Transverse colon (tissue), 3 donors: ENCODE measurements around the gene RASAL2.

Experiments used
- EP300 ChIP-seq: sonication (generic); formaldehyde crosslinking; IDR thresholded peaks from one replicate; pipeline ENCODE4 v1.6.1; 2017; ENCODE audit warnings: antibody characterized with exemption, low read depth
- POLR2A ChIP-seq: fragments of 450-650 bp; IDR thresholded peaks from one replicate; pipeline ENCODE4 v1.6.1; 2016; ENCODE audit warnings: antibody characterized with exemption, mild to moderate bottlenecking, moderate library complexity
- TF ChIP-seq, protein P1 (sequence below), 5 experiments: fragments of 200-600 bp in 3 of 5; fragments of 450-650 bp in 2 of 5; sonication (generic) in 3 of 5; IDR thresholded peaks; 1 replicate in 2 of 5; 2 replicates in 3 of 5; pipeline ENCODE4 v1.5.1; 2016 to 2017; ENCODE audit warnings: antibody characterized with exemption in 5 of 5, inconsistent platforms in 3 of 5, mild to moderate bottlenecking in 2 of 5, moderate library complexity in 1 of 5

DNA sequence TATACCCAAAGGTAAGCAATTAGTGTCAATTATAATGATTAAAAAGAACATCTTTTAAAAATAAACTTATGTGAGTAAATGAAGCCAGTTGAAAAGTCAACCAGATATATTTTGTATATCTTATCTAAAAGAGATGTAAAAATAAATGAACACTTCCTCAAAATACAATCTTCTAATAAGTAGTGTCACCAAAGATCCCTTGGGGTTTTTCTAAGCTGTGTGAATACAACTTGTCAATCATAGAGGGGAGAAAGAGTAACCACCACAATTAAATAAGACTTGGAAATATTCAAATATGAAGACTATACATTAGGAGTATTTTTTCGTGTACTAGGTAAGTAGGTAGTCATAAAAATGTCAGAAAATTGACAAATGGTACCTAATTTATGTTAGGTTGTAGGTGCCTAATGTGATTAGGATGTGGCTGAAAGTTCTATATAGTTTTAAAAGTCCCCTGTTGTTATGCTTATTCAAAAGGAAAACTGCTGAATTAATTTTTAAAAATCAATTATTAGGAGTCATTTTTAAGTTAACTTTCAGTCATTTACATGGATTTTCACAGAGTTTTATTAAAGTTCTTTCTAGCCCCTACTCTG, 72.6 kb downstream of the RASAL2 start:
- no peak for TF ChIP-seq POLR2A
- TF ChIP-seq, protein P1, sequence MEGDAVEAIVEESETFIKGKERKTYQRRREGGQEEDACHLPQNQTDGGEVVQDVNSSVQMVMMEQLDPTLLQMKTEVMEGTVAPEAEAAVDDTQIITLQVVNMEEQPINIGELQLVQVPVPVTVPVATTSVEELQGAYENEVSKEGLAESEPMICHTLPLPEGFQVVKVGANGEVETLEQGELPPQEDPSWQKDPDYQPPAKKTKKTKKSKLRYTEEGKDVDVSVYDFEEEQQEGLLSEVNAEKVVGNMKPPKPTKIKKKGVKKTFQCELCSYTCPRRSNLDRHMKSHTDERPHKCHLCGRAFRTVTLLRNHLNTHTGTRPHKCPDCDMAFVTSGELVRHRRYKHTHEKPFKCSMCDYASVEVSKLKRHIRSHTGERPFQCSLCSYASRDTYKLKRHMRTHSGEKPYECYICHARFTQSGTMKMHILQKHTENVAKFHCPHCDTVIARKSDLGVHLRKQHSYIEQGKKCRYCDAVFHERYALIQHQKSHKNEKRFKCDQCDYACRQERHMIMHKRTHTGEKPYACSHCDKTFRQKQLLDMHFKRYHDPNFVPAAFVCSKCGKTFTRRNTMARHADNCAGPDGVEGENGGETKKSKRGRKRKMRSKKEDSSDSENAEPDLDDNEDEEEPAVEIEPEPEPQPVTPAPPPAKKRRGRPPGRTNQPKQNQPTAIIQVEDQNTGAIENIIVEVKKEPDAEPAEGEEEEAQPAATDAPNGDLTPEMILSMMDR (IDR thresholded peaks at IDR 0.05): no peak
- TF ChIP-seq EP300: no peak
